ENCODE results near the gene FDCSP. TPM values are rescaled to one million over a fixed set of nuclear protein-coding genes. Genes with fewer than 3 reads are reported as not detected.

FDCSP gene
- total RNA-seq, 1 experiment from 2014 or later, result not detected

DNA sequence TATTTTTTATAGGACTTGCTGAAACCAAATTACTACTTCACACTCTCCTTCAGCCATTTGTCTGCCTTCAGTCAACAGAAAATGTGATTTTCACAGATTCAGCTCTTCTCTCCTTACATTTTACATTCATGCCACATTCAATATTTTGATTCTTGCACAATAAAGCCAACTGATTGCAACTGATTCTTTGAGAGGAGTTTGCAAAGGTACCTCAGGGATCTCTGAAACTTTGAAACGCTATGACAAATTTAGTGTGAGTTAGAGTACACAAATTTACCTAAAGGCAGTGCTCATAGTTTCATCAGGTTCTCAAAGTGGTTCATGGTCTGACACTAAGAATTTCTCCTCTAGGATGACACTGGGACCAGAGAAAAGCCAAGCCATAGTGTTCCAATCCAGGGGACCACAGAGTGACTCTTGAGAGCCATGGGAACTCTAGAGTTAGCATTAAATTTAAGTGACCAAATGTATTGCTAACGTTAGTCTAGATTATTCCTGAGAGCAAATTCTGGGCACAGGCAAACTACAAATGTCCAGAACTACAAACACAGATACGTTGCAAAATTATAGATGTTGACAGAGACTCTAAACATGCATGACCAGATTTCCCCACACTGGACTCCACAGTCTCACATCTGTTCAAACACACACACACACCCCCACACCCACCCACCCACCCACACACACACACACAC is 25.5 kb downstream of the FDCSP start:
- H2BK12ac ChIP-seq (ENCODE audit: insufficient read length, low read depth, low read length), result no peak overlapping the region
- no peak overlapping the region for H2BK5ac ChIP-seq (ENCODE audit: insufficient read length, low read length)
- Mint-ChIP-seq H3K27me3 (ENCODE audit: low read depth) (no peaks in the 10 kb centered on the region), H3K27ac (no peak overlapping the region), H3K4me3 (no peak overlapping the region), H3K9me3 (no peaks in the 10 kb centered on the region), H3K36me3 (ENCODE audit: insufficient read depth in 1 of 3, low read depth in 3 of 3) (no peaks in the 10 kb centered on the region), H3K4me1 (no peaks in the 10 kb centered on the region)
- H2BK20ac ChIP-seq (ENCODE audit: low read depth, low read length, poor library complexity, severe bottlenecking), result no peak overlapping the region
- no peaks in the 10 kb centered on the region for H4K20me1 ChIP-seq (ENCODE audit: control insufficient read depth, insufficient read depth, insufficient read length)
- H3K18ac ChIP-seq (ENCODE audit: insufficient read length, low read depth, low read length), result no peak overlapping the region
- TF ChIP-seq, protein P1, sequence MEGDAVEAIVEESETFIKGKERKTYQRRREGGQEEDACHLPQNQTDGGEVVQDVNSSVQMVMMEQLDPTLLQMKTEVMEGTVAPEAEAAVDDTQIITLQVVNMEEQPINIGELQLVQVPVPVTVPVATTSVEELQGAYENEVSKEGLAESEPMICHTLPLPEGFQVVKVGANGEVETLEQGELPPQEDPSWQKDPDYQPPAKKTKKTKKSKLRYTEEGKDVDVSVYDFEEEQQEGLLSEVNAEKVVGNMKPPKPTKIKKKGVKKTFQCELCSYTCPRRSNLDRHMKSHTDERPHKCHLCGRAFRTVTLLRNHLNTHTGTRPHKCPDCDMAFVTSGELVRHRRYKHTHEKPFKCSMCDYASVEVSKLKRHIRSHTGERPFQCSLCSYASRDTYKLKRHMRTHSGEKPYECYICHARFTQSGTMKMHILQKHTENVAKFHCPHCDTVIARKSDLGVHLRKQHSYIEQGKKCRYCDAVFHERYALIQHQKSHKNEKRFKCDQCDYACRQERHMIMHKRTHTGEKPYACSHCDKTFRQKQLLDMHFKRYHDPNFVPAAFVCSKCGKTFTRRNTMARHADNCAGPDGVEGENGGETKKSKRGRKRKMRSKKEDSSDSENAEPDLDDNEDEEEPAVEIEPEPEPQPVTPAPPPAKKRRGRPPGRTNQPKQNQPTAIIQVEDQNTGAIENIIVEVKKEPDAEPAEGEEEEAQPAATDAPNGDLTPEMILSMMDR (conservative IDR thresholded peaks at IDR 0.05), result no peak
- no peak overlapping the region for H3K4me2 ChIP-seq (ENCODE audit: insufficient read depth, insufficient read length, low read length)
- H4K8ac ChIP-seq (replicated peaks; ENCODE audit: insufficient read length, low read depth, low read length), result no peak overlapping the region
- H3K4me1 ChIP-seq (ENCODE audit: insufficient read depth, low read length), result no peaks in the 10 kb centered on the region
- no peak overlapping the region for H2BK120ac ChIP-seq (ENCODE audit: low read depth, low read length, poor library complexity, severe bottlenecking)
- H3K56ac ChIP-seq (ENCODE audit: insufficient read length, low read depth, low read length), result no peak overlapping the region
- no peaks in the 10 kb centered on the region for H3K79me2 ChIP-seq (ENCODE audit: insufficient read depth, low read length)
- H2BK15ac ChIP-seq (ENCODE audit: low read depth, low read length), result no peak overlapping the region
- no peak overlapping the region for H3K23ac ChIP-seq (ENCODE audit: insufficient read length, low read depth, low read length)
- H3K79me1 ChIP-seq (ENCODE audit: insufficient read depth, low read depth, low read length, poor library complexity, severe bottlenecking), result no peaks in the 10 kb centered on the region
- no peak overlapping the region for H3T11ph ChIP-seq (ENCODE audit: low read length)
- DNase-seq, result no peak
- H4K91ac ChIP-seq (ENCODE audit: insufficient read length, low read depth, low read length), result no peak overlapping the region
- no peaks in the 10 kb centered on the region for H3K23me2 ChIP-seq (ENCODE audit: insufficient read length, low read depth, low read length, poor library complexity, severe bottlenecking)
- no peak overlapping the region for H3K27ac ChIP-seq (ENCODE audit: insufficient read length, low read depth, low read length)
- no peak overlapping the region for H3K4ac ChIP-seq (ENCODE audit: low read depth, low read length)
- no peaks in the 10 kb centered on the region for H3K9me3 ChIP-seq (ENCODE audit: control insufficient read depth, low read depth, low read length)
- H4K5ac ChIP-seq (ENCODE audit: insufficient read length, low read depth, low read length), result no peak overlapping the region
- H3K9ac ChIP-seq (ENCODE audit: extremely low read depth, insufficient read length, low read length), result no peak overlapping the region
- H2AK5ac ChIP-seq (ENCODE audit: insufficient read length, low read length), result no peak overlapping the region
- no peaks in the 10 kb centered on the region for H3K27me3 ChIP-seq (ENCODE audit: insufficient read depth, low read length)
- H3K14ac ChIP-seq (ENCODE audit: insufficient read depth, low read length), result no peak overlapping the region
- no CpG with 5 or more reads among the region's 3 CpGs for WGBS (ENCODE audit: extremely low coverage, insufficient read length, low lambda C conversion rate)
- H2AFZ ChIP-seq (ENCODE audit: low read length), result no peak overlapping the region

Measured in H9 (cell line).